IPS-18c (cell line): ENCODE data around the gene CPLANE2.
"Not testable (repeated sequence)": the region's sequence is repeated elsewhere in the genome, so short reads cannot be mapped to it uniquely, and the experiment has no call there.

ENCODE experiments used
- H3K4me3 ChIP-seq: 2 replicates; pipeline ENCODE4 v1.7.0; 2013; ENCODE audit warnings: low read depth, mild to moderate bottlenecking, low read length, moderate library complexity; ENCODE audit not compliant: insufficient read depth
- H3K9me3 ChIP-seq: one replicate; pipeline ENCODE4 v1.6.1; 2013; ENCODE audit warnings: mild to moderate bottlenecking, low read length, moderate library complexity; ENCODE audit not compliant: control insufficient read depth, insufficient read depth

The CPLANE2 gene

GRCh38 chr1:16239972-16240491 is 3.0 kb upstream of the CPLANE2 start:
- H3K9me3 ChIP-seq, result no peaks in the 10 kb centered on the region
- H3K4me3 ChIP-seq, result no peak overlapping the region

DNA sequence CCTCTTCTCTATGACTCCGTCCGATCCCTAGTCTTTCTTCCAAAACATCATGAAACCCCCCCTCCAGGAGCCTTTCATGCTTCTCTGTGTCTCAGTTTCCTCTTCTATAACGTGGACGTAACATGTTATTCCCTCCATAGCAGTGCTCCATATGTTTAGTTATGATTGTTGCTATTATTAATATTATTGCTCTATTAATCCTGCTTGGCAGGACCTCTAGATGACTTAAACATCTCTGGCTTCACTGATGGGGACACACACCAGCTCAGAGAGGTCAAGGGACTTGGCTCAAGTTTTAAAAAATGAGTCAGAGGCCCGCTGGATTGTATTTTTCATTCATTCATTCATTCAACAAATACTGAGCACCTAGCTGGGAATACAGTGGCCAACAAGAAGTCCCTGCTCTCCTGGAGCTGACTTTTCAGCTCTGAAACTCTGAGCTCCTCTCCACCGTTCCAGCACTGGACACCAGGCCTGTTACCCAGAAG is 404 bp upstream of the CPLANE2 start:
- no peaks in the 10 kb centered on the region for H3K9me3 ChIP-seq

GRCh38 chr1:16235944-16236510 is 956 bp downstream of the CPLANE2 start:
- no peaks in the 10 kb centered on the region for H3K9me3 ChIP-seq
- peak overlapping the region; percentile 65; the same call in 1 of the 2 replicates for H3K4me3 ChIP-seq

More for the DNA sequence above, 404 bp upstream of the CPLANE2 start:
- peak overlapping the region; percentile 65; the same call in 1 of the 2 replicates for H3K4me3 ChIP-seq

DNA sequence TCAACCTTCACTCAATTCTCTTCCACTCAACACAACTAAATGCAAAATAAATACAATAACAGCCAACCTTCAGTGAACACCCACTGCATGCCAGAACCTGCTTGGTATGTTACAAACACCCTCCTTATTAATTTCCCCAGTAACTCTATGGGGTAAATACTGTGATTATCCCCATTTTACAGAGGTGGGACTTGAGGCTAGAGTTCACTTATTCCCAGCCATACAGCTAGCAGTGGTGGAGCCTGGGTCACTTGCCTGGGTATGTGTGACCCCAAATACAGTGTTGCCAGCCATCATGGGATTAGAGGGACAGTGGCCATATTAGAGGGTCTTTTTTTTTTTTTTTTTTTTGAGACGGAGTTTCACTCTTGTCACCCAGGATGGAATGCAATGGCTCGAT is 1.6 kb downstream of the CPLANE2 start:
- Histone ChIP-seq H3K9me3 (no peaks in the 10 kb centered on the region), H3K4me3 (no peak overlapping the region)

DNA sequence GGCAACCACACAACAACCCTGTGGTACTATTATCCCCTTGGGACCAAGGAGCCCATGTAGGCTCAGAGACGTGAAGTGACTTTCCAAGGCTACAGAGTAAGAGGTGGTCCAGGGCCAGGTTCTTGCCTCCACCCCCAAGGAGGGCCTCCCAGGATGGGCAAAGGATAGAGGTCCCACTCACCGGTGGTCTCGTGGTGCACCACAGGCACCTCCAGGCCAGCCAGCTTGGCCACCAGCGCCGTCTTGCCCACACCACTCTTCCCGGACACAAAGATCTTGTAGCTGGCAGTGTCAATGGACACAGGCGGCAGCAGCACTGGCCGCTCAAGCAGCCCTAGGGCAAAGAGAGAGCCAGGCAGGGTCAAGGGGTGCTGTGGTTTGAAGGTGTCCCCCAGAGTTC is 3.6 kb downstream of the CPLANE2 start:
- H3K9me3 ChIP-seq, result no peaks in the 10 kb centered on the region

DNA sequence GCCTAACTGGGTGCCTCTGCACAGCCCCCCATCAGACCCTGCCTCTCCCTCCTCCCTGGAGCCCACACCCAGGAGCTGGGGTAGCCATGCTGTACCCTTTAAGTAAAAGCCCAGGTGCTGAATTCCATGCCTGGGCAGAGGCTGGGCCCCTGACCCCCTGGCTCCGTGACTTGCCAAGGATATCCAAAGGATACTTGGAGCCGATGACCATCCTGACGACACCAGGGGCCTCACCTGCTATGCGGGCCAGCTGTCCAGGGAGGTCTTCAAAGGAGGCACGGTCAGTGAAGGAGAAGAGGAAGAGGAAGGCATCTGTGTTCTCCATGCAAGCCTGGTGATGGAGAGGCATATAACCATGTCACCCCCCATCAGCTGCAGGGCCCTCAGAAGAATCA is 4.7 kb downstream of the CPLANE2 start:
- no peak overlapping the region for H3K4me3 ChIP-seq
- H3K9me3 ChIP-seq, result no peaks in the 10 kb centered on the region

More for the DNA sequence above, 3.6 kb downstream of the CPLANE2 start:
- H3K4me3 ChIP-seq, result 0 out of 2 replicates have a peak overlapping the region, but pooled peaks have one; percentile 3

GRCh38 chr1:16231331-16232315 is 5.4 kb downstream of the CPLANE2 start:
- no peak overlapping the region for H3K4me3 ChIP-seq
- no peaks in the 10 kb centered on the region for H3K9me3 ChIP-seq

DNA sequence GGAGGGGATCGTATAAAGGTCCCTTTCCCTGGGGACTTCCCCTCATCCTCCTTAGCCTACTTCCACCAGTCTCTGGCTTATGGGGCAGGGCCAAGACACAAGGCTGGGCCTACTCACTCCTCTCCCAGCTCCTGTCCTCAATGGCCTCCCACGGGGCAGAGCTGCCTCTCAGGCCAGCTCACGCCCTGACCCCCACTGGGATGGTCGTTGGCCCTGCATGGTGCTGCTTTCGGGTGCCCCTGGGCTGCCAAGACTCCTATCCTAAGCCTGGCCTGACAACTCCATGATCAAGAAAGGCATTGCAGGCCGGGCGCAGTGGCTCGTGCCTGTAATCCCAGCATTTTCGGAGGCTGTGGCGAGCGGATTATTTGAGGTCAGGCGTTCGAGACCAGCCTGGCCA is 6.2 kb downstream of the CPLANE2 start:
- H3K9me3 ChIP-seq, result no peaks in the 10 kb centered on the region
- no peak overlapping the region for H3K4me3 ChIP-seq

DNA sequence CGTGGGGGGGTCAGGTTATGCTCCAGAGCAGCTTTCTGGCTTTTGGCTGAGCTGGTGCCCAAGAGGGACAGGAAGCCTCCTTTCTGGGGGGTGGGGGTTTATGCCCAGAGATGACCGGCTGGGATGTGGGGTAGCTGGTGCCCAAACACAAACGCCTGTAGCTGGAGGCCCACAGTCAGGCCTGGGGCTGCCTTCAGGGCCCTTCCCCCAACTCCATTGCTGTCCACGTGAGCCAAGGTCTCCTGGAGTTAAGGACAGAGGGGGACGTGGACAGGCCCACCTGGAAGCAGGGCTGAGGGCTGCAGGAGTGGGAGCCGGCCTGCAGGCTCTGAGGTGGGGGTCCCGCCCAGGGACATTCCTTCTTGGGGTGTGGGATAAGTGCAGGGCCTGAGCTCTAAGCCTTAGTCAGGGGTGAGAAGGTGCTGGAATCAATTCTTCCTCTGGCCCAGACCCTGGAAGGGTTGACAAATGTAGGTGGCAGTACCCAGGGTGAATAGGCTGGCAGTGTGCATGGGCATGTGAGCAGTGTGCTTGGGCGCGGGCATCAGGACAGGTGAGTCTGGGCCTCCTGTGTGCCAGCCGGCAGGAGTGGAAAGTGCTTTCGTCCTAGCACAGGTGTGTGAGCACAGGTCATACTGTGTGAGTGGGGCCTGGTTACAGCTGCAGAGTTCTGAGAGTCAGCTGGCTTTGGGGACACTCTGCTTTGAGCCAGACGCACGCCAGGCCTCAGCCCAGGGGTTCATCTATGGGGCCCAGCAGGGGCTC is 6.8 kb downstream of the CPLANE2 start:
- Histone ChIP-seq H3K9me3 (no peaks in the 10 kb centered on the region), H3K4me3 (no peak overlapping the region)

- Histone ChIP-seq H3K9me3 (no peaks in the 10 kb centered on the region), H3K4me3 (peak overlapping the region; percentile 60)
Observed at GRCh38 chr1:16226490-16227179, 10.3 kb downstream of the CPLANE2 start.

DNA sequence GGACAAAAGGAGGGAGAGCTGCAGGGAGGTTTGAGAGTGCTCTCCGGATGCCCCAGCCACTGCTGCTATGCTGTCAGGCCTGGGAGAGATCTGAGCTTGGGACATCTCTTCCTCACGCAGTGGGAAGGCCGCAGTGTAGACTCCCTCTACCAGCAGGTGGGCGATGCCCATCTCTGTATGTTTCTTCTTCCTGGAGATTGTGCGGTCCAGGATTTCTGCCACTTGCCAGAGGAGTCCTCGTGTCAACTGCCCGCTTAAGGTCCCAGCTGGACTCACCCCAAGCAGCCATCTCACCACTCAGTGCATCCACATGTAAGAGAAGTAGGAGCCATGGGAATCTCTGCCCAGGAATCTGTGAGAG is 10.9 kb downstream of the CPLANE2 start:
- Histone ChIP-seq H3K4me3 (no peak overlapping the region), H3K9me3 (no peaks in the 10 kb centered on the region)

DNA sequence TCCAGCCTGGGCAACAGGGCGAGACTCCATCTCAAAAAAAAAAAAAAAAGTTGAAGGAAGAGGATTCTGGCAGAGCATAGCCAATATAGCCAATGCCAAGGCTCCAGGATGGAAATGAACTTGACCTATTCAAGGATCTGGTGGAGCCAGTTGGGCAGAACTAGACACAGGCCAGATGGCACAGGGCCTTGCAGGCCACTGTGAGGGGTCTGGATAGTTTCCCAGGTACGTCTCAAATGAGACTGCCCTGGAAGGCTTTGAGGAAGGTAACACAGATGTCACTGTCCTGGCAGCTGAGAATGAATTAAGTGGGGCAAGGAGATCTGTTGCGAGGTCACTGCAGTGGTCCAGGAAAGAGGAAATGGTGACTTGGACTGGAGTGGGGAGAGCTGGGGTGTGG is 12.5 kb downstream of the CPLANE2 start:
- no peak overlapping the region for H3K4me3 ChIP-seq
- no peaks in the 10 kb centered on the region for H3K9me3 ChIP-seq

GRCh38 chr1:16222716-16223115 is 14.3 kb downstream of the CPLANE2 start:
- H3K9me3 ChIP-seq, result not testable (repeated sequence)

GRCh38 chr1:16221499-16221898 is 15.5 kb downstream of the CPLANE2 start:
- H3K9me3 ChIP-seq, result no peaks in the 10 kb centered on the region
- no peak overlapping the region for H3K4me3 ChIP-seq

More at GRCh38 chr1:16222716-16223115, 14.3 kb downstream of the CPLANE2 start:
- not testable (repeated sequence) for H3K4me3 ChIP-seq

GRCh38 chr1:16219968-16220500 is 16.9 kb downstream of the CPLANE2 start:
- Histone ChIP-seq H3K9me3 (no peaks in the 10 kb centered on the region), H3K4me3 (no peak overlapping the region)

DNA sequence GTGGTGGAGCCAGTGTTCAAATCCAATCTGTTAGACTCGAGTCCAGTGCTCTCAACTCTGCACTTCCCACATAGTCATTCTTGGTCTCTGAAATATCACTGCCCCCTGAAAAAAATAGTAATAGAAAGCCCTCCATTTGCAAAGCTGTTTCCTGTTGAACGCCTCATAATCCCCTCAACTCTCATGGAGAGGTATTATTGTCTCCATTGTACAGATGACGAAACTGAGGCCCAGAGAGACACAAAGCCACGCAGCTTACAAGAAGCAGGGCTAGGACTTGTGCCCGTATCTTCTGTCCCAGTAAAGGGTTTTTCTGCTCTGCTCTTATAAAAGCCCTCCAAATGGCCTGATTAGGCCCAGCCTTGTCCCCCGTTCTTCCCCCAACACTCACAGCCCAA is 18.3 kb downstream of the CPLANE2 start:
- no peaks in the 10 kb centered on the region for H3K9me3 ChIP-seq
- H3K4me3 ChIP-seq, result no peak overlapping the region
